ENCODE results near the gene SLC35G3.
"Not testable (repeated sequence)": the region's sequence is repeated elsewhere in the genome, so short reads cannot be mapped to it uniquely, and the experiment has no call there.

Gene SLC35G3

GRCh38 chr17:35202582-35202981 lies 8.4 kb upstream of the SLC35G3 start:
- H3K9ac ChIP-seq (ENCODE audit: low read depth, low read length); H3K4me3 ChIP-seq (ENCODE audit: low read length); H3K4me2 ChIP-seq (ENCODE audit: low read length); H3K9me3 ChIP-seq (replicated peaks; ENCODE audit: low read length); H3K4me1 ChIP-seq (ENCODE audit: control insufficient read depth, insufficient read depth, low read length); H3K36me3 ChIP-seq (ENCODE audit: insufficient read depth, low read length); H3K27me3 ChIP-seq (ENCODE audit: control insufficient read depth, insufficient read depth, low read length): not testable (repeated sequence)

- H3K4me1 ChIP-seq (ENCODE audit: control insufficient read depth, insufficient read depth, low read length); H3K4me3 ChIP-seq (ENCODE audit: low read length); H3K9ac ChIP-seq (ENCODE audit: low read depth, low read length); H3K27me3 ChIP-seq (ENCODE audit: control insufficient read depth, insufficient read depth, low read length); H3K4me2 ChIP-seq (ENCODE audit: low read length); H3K36me3 ChIP-seq (ENCODE audit: insufficient read depth, low read length); H3K9me3 ChIP-seq (replicated peaks; ENCODE audit: low read length): not testable (repeated sequence)
Measured at GRCh38 chr17:35195062-35195461, 869 bp upstream of the SLC35G3 start.

- Histone ChIP-seq H3K36me3 (ENCODE audit: insufficient read depth, low read length) (no peaks in the 10 kb centered on the region), H3K9ac (ENCODE audit: low read depth, low read length) (no peak overlapping the region), H3K4me3 (ENCODE audit: low read length) (no peak overlapping the region), H3K27me3 (ENCODE audit: control insufficient read depth, insufficient read depth, low read length) (peaks cover 8% of the 10 kb centered on the region), H3K4me2 (ENCODE audit: low read length) (no peak overlapping the region), H3K9me3 (replicated peaks; ENCODE audit: low read length) (no peaks in the 10 kb centered on the region), H3K4me1 (ENCODE audit: control insufficient read depth, insufficient read depth, low read length) (no peaks in the 10 kb centered on the region)
Measured at GRCh38 chr17:35192708-35193107, 1.5 kb downstream of the SLC35G3 start.

- H3K4me3 ChIP-seq (ENCODE audit: low read length), result no peak overlapping the region
- no peaks in the 10 kb centered on the region for H3K36me3 ChIP-seq (ENCODE audit: insufficient read depth, low read length)
- no peak overlapping the region for H3K9ac ChIP-seq (ENCODE audit: low read depth, low read length)
- H3K9me3 ChIP-seq (replicated peaks; ENCODE audit: low read length), result no peaks in the 10 kb centered on the region
- peaks cover 10% of the 10 kb centered on the region for H3K27me3 ChIP-seq (ENCODE audit: control insufficient read depth, insufficient read depth, low read length)
- H3K4me1 ChIP-seq (ENCODE audit: control insufficient read depth, insufficient read depth, low read length), result no peaks in the 10 kb centered on the region
- no peak overlapping the region for H3K4me2 ChIP-seq (ENCODE audit: low read length)
Measured at GRCh38 chr17:35191001-35191695, 3.0 kb downstream of the SLC35G3 start.

GRCh38 chr17:35189291-35189690 lies 4.9 kb downstream of the SLC35G3 start:
- Histone ChIP-seq H3K9ac (ENCODE audit: low read depth, low read length) (no peak overlapping the region), H3K27me3 (ENCODE audit: control insufficient read depth, insufficient read depth, low read length) (peaks cover 14% of the 10 kb centered on the region), H3K4me3 (ENCODE audit: low read length) (no peak overlapping the region), H3K36me3 (ENCODE audit: insufficient read depth, low read length) (no peaks in the 10 kb centered on the region), H3K4me2 (ENCODE audit: low read length) (no peak overlapping the region), H3K9me3 (replicated peaks; ENCODE audit: low read length) (no peaks in the 10 kb centered on the region), H3K4me1 (ENCODE audit: control insufficient read depth, insufficient read depth, low read length) (no peaks in the 10 kb centered on the region)

GRCh38 chr17:35188111-35188510 lies 6.1 kb downstream of the SLC35G3 start:
- peaks cover 21% of the 10 kb centered on the region for H3K27me3 ChIP-seq (ENCODE audit: control insufficient read depth, insufficient read depth, low read length)
- H3K36me3 ChIP-seq (ENCODE audit: insufficient read depth, low read length), result no peaks in the 10 kb centered on the region
- H3K4me3 ChIP-seq (ENCODE audit: low read length), result no peak overlapping the region
- no peak overlapping the region for H3K9ac ChIP-seq (ENCODE audit: low read depth, low read length)
- H3K9me3 ChIP-seq (replicated peaks; ENCODE audit: low read length), result no peaks in the 10 kb centered on the region
- no peak overlapping the region for H3K4me2 ChIP-seq (ENCODE audit: low read length)
- H3K4me1 ChIP-seq (ENCODE audit: control insufficient read depth, insufficient read depth, low read length), result no peaks in the 10 kb centered on the region

- H3K4me3 ChIP-seq (ENCODE audit: low read length), result no peak overlapping the region
- H3K27me3 ChIP-seq (ENCODE audit: control insufficient read depth, insufficient read depth, low read length), result peaks cover 27% of the 10 kb centered on the region
- no peak overlapping the region for H3K4me2 ChIP-seq (ENCODE audit: low read length)
- no peaks in the 10 kb centered on the region for H3K36me3 ChIP-seq (ENCODE audit: insufficient read depth, low read length)
- no peaks in the 10 kb centered on the region for H3K4me1 ChIP-seq (ENCODE audit: control insufficient read depth, insufficient read depth, low read length)
- H3K9ac ChIP-seq (ENCODE audit: low read depth, low read length), result no peak overlapping the region
- H3K9me3 ChIP-seq (replicated peaks; ENCODE audit: low read length), result no peaks in the 10 kb centered on the region
Measured at GRCh38 chr17:35187481-35187880, 6.7 kb downstream of the SLC35G3 start.

- H3K9ac ChIP-seq (ENCODE audit: low read depth, low read length), result no peak overlapping the region
- no peak overlapping the region for H3K4me2 ChIP-seq (ENCODE audit: low read length)
- no peaks in the 10 kb centered on the region for H3K36me3 ChIP-seq (ENCODE audit: insufficient read depth, low read length)
- H3K27me3 ChIP-seq (ENCODE audit: control insufficient read depth, insufficient read depth, low read length), result peaks cover 25% of the 10 kb centered on the region
- no peaks in the 10 kb centered on the region for H3K9me3 ChIP-seq (replicated peaks; ENCODE audit: low read length)
- no peak overlapping the region for H3K4me3 ChIP-seq (ENCODE audit: low read length)
- H3K4me1 ChIP-seq (ENCODE audit: control insufficient read depth, insufficient read depth, low read length), result no peaks in the 10 kb centered on the region
Measured at GRCh38 chr17:35185849-35186248, 8.3 kb downstream of the SLC35G3 start.

GRCh38 chr17:35184274-35184673 lies 9.9 kb downstream of the SLC35G3 start:
- H3K4me2 ChIP-seq (ENCODE audit: low read length), result no peak overlapping the region
- no peaks in the 10 kb centered on the region for H3K9me3 ChIP-seq (replicated peaks; ENCODE audit: low read length)
- no peak overlapping the region for H3K9ac ChIP-seq (ENCODE audit: low read depth, low read length)
- no peaks in the 10 kb centered on the region for H3K4me1 ChIP-seq (ENCODE audit: control insufficient read depth, insufficient read depth, low read length)
- no peak overlapping the region for H3K4me3 ChIP-seq (ENCODE audit: low read length)
- no peaks in the 10 kb centered on the region for H3K36me3 ChIP-seq (ENCODE audit: insufficient read depth, low read length)
- peaks cover 25% of the 10 kb centered on the region for H3K27me3 ChIP-seq (ENCODE audit: control insufficient read depth, insufficient read depth, low read length)

GRCh38 chr17:35183332-35183731 lies 10.9 kb downstream of the SLC35G3 start:
- no peak overlapping the region for H3K9ac ChIP-seq (ENCODE audit: low read depth, low read length)
- no peaks in the 10 kb centered on the region for H3K36me3 ChIP-seq (ENCODE audit: insufficient read depth, low read length)
- H3K27me3 ChIP-seq (ENCODE audit: control insufficient read depth, insufficient read depth, low read length), result peaks cover 25% of the 10 kb centered on the region
- H3K4me1 ChIP-seq (ENCODE audit: control insufficient read depth, insufficient read depth, low read length), result no peaks in the 10 kb centered on the region
- no peak overlapping the region for H3K4me2 ChIP-seq (ENCODE audit: low read length)
- no peaks in the 10 kb centered on the region for H3K9me3 ChIP-seq (replicated peaks; ENCODE audit: low read length)
- no peak overlapping the region for H3K4me3 ChIP-seq (ENCODE audit: low read length)

GRCh38 chr17:35179379-35179778 lies 14.8 kb downstream of the SLC35G3 start:
- not testable (repeated sequence) for H3K4me3 ChIP-seq (ENCODE audit: low read length); H3K9me3 ChIP-seq (replicated peaks; ENCODE audit: low read length); H3K36me3 ChIP-seq (ENCODE audit: insufficient read depth, low read length); H3K9ac ChIP-seq (ENCODE audit: low read depth, low read length); H3K4me2 ChIP-seq (ENCODE audit: low read length); H3K4me1 ChIP-seq (ENCODE audit: control insufficient read depth, insufficient read depth, low read length)
- peaks cover 28% of the 10 kb centered on the region for H3K27me3 ChIP-seq (ENCODE audit: control insufficient read depth, insufficient read depth, low read length)

- Histone ChIP-seq H3K4me3 (ENCODE audit: low read length) (no peak overlapping the region), H3K4me2 (ENCODE audit: low read length) (no peak overlapping the region), H3K9ac (ENCODE audit: low read depth, low read length) (no peak overlapping the region), H3K27me3 (ENCODE audit: control insufficient read depth, insufficient read depth, low read length) (peaks cover 12% of the 10 kb centered on the region), H3K4me1 (ENCODE audit: control insufficient read depth, insufficient read depth, low read length) (peaks cover under 1% of the 10 kb centered on the region), H3K9me3 (replicated peaks; ENCODE audit: low read length) (no peaks in the 10 kb centered on the region), H3K36me3 (ENCODE audit: insufficient read depth, low read length) (no peaks in the 10 kb centered on the region)
Measured at GRCh38 chr17:35176897-35177296, 17.3 kb downstream of the SLC35G3 start.
